ENCODE results near the gene UBE2I.
A peak's percentile ranks its signal among the peaks of the same experiment; 100 is the strongest.

Gene UBE2I

GRCh38 chr16:1318268-1318545, 8.8 kb downstream of the UBE2I start:
- TF ChIP-seq CTCF (conservative IDR thresholded peaks at IDR 0.05; ENCODE audit: low read depth) = no peak
- ChIA-PET POLR2A (ENCODE audit: low non-redundant PET) (no interaction called here), CTCF (no interaction called here)
- no peak for DNase-seq (ENCODE audit: low spot score)
- no peak overlapping the region for H3K27ac ChIP-seq

- no peak for DNase-seq (ENCODE audit: low spot score)
- TF ChIP-seq CTCF (conservative IDR thresholded peaks at IDR 0.05; ENCODE audit: low read depth) = no peak
- no peak overlapping the region for H3K27ac ChIP-seq
- ChIA-PET POLR2A (ENCODE audit: low non-redundant PET) (no interaction called here), CTCF (no interaction called here)
Observed at GRCh38 chr16:1319041-1319440, 9.6 kb downstream of the UBE2I start.

- no peak overlapping the region for H3K27ac ChIP-seq
- no peak for TF ChIP-seq CTCF (conservative IDR thresholded peaks at IDR 0.05; ENCODE audit: low read depth)
- no peak for DNase-seq (ENCODE audit: low spot score)
- ChIA-PET POLR2A (ENCODE audit: low non-redundant PET) (no interaction called here), CTCF (interaction anchor here (0.7 kb wide), 1 partner anchor 11 kb away, joined by 4 read pairs; no protein-coding TSS in a partner anchor)
Observed at GRCh38 chr16:1320097-1320496, 10.7 kb downstream of the UBE2I start.

GRCh38 chr16:1320658-1321240, 11.3 kb downstream of the UBE2I start:
- CTCF ChIA-PET = interaction anchor here (0.7 kb wide), 1 partner anchor 12 kb away, joined by 4 read pairs; no protein-coding TSS in a partner anchor
- no peak for TF ChIP-seq CTCF (conservative IDR thresholded peaks at IDR 0.05; ENCODE audit: low read depth)
- no peak for DNase-seq (ENCODE audit: low spot score)
- POLR2A ChIA-PET (ENCODE audit: low non-redundant PET) = no interaction called here
- H3K27ac ChIP-seq = no peak overlapping the region

- ChIA-PET POLR2A (ENCODE audit: low non-redundant PET) (no interaction called here), CTCF (no interaction called here)
- TF ChIP-seq CTCF (conservative IDR thresholded peaks at IDR 0.05; ENCODE audit: low read depth) = no peak
- H3K27ac ChIP-seq = no peak overlapping the region
- no peak for DNase-seq (ENCODE audit: low spot score)
Observed at GRCh38 chr16:1322407-1322806, 13.0 kb downstream of the UBE2I start.

- POLR2A ChIA-PET (ENCODE audit: low non-redundant PET) = interaction anchor here (1.2 kb wide), 1 partner anchor 9 kb away, joined by 3 read pairs; no protein-coding TSS in a partner anchor
- H3K27ac ChIP-seq = peak overlapping the region; percentile 34
- CTCF ChIA-PET = no interaction called here
- TF ChIP-seq CTCF (conservative IDR thresholded peaks at IDR 0.05; ENCODE audit: low read depth) = no peak
- DNase-seq (ENCODE audit: low spot score) = no peak
Observed at GRCh38 chr16:1323296-1324239, 14.1 kb downstream of the UBE2I start.
